IPS-NIHi11 (cell line): Measurements from ENCODE around the gene GP5.

Experiments
- DNase-seq: peaks from one replicate; pipeline ENCODE4 v3.0.0; 2012; ENCODE audit warnings: mixed read lengths, low spot score

The GP5 gene

DNA sequence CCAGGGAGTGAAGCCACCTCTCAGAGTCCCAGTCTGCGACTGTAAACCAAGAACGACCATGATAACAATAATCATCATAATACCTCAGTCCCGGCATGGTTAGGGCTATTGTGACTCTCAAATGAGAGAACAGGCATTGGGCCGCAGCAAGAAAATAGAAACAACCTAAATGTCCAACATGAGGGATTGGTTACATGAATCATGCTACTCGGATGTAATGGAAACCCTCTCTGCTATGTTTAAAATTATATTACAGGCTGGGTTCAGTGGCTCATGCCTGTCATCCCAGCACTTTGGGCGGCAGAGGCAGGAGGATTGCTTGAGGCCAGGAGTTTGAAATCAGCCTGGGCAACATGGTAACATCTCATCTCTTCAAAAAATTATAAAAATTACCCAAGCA lies 50.7 kb downstream of the GP5 start:
- DNase-seq, result no peak

DNA sequence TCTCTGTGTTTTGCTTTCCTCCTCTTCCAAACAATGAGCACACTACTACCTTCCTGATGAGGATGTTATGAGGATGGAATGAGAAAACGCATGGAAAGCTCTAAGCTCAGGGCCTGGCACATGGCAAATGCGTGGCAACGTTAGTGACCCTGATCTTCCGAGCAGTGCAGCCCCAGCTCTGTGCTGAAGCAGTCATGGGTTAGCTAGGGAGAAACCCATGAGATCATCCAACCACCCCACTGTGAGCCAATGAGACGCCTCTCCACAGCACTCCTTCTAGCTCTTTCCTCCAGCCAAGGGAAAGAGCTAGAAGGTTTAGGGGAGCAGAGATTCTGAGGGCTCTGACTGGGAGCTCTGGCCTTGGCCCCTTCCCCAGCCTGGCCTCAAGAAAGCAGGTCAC lies 52.4 kb downstream of the GP5 start:
- no peak for DNase-seq

DNA sequence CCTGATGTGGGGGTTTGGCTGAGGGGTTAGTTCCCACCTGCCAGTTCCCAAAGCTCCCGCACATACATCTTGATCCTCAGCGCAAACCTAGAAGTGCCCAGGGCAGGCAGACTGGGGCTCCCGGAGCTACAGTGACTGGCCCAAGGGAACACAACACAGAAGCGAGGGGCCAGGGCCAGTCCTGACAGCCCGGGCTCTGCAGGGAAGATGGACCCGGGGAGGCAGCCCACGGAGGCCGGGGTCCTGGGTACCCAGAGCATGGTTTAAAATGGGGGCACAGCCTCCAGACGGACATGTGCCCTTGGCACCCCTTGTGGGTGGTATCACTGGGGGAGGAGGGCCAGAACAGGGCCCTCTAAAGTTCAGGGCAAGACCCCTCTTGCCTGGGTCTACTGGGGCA lies 53.0 kb downstream of the GP5 start:
- DNase-seq, result no peak
